DND-41 (cell line): Measurements from ENCODE around the gene CDH16.

Experiments used
- CTCF ChIP-seq: IDR thresholded peaks from 2 replicates; pipeline ENCODE4 v1.5.1; 2012; ENCODE audit warnings: borderline replicate concordance, low read length, moderate library complexity, mild to moderate bottlenecking; ENCODE audit not compliant: poor library complexity, severe bottlenecking; ENCODE audit errors: extremely low read depth
- EZH2 ChIP-seq: IDR thresholded peaks from 3 replicates; pipeline ENCODE4 v1.6.1; 2012; ENCODE audit warnings: borderline replicate concordance, low read depth, mild to moderate bottlenecking, moderate library complexity, low read length, inconsistent platforms; ENCODE audit not compliant: severe bottlenecking

- no peak for TF ChIP-seq CTCF
- TF ChIP-seq EZH2 = no peak
Observed at GRCh38 chr16:66925322-66925840, 6.7 kb upstream of the CDH16 start, which contains the start of gene RRAD.
